ENCODE measurements around the gene NEDD4L.

The NEDD4L gene

DNA sequence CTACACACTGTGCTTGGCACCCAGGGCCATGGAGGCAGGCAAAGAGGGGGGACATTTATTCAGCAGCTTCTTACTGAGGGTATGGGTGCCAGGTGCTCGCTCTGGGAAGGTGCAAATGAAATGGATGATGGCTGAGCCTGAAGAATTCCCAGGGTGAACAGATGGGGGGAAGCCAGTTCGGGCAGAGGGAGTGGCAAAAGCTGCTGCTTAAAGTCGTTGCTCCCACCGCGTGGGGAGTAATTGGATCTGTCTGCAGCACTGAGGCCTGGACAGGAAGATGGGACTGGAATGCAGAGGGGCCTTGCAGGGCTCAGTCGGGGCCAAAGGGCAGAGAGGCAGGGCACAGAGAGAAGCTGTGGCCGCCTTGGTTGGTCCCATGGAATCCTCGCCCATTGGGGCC, 51.2 kb downstream of the NEDD4L start:
- DNase-seq (ENCODE audit: low spot score), result no peak

GRCh38 chr18:58095655-58096054, 51.6 kb downstream of the NEDD4L start:
- no peak for DNase-seq (ENCODE audit: low spot score)

- DNase-seq (ENCODE audit: low spot score), result no peak
Observed at GRCh38 chr18:58096658-58097057, 52.6 kb downstream of the NEDD4L start.

- no peak for DNase-seq (ENCODE audit: low spot score)
Observed at GRCh38 chr18:58097121-58097906, 53.3 kb downstream of the NEDD4L start.

DNA sequence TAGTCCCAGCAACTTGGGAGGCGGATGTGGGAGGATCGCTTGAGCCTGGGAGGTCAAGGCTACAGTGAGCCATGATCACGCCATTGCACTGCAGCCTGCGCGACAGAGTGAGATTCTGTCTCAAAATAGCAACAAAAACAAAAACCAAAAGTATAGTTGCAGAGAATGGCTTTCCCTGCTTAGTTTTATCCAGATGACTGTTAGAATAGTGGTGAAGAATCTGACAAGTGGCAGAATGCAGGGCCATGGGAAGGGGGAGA, 53.8 kb downstream of the NEDD4L start:
- DNase-seq (ENCODE audit: low spot score), result no peak

DNA sequence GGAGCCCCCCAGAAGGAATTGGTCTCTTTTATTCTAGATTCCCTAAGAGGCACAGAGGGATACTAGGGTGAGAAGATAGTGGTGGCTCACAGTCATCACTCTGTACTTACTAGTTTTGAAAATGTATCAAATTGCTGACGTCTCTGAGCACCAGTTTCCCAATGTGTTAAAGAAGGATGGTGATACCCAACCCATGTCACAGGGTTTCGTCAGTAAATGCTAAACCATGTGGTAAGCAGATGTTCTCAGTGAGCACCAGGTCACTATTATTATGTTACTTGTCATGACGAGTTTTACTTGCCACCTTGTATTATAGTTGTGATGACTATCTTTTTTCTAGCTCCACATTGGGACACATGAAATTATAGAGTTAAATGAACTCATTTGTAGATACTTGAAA, 54.7 kb downstream of the NEDD4L start:
- DNase-seq (ENCODE audit: low spot score), result no peak

GRCh38 chr18:58100154-58100553, 56.1 kb downstream of the NEDD4L start:
- DNase-seq (ENCODE audit: low spot score), result no peak

GRCh38 chr18:58101291-58101794, 57.3 kb downstream of the NEDD4L start:
- no peak for DNase-seq (ENCODE audit: low spot score)

DNA sequence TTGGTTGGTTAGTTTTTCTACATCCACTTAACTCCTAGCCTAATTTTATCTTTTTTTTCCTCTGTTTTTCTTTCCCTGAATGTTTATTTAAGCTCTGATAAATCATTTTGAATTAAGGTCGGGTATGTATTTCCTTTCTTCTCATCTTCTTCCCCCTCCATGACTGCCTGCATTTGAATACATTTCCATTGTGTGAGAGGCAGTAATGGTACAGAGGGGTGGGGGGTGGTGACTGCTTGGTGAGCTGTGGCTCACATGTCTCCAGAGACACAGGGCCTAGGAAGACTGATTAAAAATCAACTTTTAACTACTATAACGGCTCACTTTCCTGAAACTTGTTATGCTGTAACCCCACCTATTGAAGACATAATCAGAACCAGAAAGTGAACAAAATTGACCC, 58.0 kb downstream of the NEDD4L start:
- DNase-seq (ENCODE audit: low spot score), result no peak

DNA sequence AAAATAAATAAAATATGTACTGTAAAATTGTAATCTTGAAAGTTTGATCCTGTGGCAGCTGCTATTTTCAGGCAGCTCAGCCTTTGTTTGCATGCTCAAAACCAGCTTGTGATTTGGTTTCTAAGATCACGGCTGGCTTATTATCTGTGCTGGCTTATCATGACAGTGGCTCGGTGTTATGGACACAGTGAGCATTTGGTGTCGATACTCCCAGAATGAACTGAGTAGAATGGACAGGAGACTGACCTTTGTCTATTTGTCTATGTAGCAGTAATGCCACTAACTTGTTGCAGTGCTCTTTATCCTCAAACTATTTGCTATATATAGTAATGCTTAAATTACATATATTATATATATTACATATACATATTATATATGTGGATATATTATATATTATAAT, 58.8 kb downstream of the NEDD4L start:
- no peak for DNase-seq (ENCODE audit: low spot score)

DNA sequence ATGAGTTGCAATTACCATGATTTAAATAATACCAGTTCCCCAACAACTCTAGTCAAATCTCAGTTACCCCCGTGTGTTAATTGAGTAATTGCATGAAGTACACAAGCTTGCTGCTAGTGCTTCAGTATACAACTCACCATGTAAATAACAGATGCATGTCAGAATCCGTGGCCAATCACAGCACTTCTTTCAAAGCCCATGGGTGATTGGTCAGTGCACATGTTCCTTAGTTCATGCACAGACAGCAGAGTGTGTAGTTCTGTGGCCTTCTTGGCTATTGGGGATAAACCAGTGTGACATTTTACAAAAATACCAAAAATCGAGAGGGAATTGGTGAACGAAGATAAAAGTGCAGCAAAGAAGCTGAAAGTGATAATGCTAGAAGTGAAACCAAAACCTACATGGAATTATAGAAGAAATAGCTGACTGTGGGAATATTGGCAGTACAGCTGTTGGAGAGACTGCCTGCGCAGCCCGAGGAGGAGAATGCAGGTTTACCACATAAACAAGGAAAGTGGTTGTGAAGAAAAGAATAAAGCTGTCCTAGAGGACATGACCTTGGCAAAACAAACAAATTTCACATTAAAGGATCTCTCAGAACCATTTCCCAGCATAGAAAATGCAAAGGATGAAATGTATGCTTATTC, 59.4 kb downstream of the NEDD4L start:
- DNase-seq (ENCODE audit: low spot score), result no peak

GRCh38 chr18:58104096-58104495, 60.1 kb downstream of the NEDD4L start:
- no peak for DNase-seq (ENCODE audit: low spot score)

GRCh38 chr18:58105206-58105887, 61.3 kb downstream of the NEDD4L start:
- no peak for DNase-seq (ENCODE audit: low spot score)

DNA sequence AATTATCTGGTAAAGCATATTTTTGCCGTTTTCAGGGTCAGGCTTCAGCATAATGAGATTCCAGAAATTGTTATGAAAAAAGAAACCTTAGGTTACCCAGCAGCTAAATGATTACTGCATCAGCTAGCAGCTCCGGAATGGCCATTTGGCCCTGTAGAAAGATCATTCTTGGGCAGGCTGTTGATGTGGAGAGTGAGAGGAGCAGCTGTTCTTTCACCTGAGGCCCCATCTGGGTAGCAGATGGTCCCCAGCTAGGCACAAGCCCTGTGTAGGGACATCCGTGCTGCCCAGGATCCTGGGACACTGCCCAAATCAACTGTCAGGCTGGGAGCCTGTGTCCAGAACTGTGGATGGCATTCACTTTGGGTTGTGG, 61.8 kb downstream of the NEDD4L start:
- no peak for DNase-seq (ENCODE audit: low spot score)

DNA sequence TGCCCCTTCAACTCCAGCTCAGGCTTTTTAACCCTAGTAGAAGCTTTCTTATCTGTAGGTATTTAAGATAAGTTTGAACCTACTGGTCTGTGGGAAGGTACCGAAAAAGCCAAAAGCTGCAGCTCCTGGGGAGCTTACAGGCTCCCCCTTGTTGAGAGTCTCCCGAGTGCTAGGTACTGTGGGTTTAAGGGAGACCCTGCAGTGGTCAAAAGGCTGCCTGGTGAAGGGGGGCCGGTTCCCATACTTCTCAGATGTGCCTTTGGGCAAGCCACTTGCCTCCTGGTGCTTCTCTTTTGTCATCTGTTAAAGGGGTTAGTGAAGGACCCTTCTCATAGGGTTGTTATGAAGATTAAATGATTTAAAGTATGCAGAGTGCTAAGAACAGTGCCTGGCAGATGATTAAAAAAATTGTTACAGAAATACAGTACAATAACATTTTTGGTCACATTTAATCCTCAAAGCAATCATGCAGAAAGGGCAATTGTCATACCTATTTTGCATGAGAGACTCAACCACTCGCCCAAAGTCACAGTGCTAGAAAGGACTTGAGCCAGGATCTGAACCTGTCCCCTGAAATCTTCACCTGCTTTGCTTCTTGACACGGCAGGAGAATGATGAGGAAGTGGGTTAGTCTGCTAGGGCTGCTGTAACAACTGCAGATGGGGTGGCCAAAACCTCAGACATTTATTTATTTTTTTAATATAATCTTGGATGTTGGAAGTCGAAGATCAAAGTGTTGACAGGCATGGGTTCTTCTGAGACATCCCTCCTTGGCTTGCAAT, 62.5 kb downstream of the NEDD4L start:
- DNase-seq (ENCODE audit: low spot score), result no peak

DNA sequence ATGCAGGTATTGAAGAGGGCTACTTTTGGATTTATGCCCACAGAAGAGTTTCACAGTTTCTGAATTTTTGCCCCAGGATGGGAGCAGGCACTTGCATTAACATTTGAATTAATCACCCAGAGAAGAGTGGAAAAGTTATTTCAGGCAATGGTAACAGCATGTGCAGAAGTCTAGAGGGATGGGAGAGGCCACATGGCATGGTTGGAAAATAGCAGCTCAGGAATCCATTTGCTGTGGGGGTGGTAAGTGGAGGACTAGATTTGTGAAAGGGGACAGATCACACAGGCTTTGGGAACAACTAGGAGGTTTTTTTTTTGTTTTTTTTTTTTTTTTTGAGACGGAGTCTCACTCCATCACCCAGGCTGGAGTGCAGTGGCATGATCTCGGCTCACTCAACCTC, 65.2 kb downstream of the NEDD4L start:
- no peak for DNase-seq (ENCODE audit: low spot score)

DNA sequence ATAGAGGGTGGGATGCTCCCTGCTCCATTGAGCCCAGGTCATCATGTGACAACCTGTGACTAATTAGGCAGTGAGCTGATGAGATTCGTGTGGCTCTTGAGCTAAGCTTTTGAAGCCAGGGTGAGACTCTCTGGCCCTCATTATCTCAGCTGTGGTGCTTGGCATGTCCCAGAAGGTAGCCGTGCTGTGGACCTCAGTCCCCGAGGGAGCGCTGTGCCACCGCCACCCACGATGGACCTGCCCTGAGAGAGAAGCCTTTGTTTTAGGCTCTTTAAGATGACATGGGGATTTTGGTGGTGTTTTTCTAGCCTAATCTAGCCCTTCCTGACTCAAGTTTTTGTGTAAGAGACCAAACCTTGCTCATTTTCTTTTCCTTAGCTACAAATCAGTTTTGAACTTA, 66.4 kb downstream of the NEDD4L start:
- no peak for DNase-seq (ENCODE audit: low spot score)

- DNase-seq (ENCODE audit: low spot score), result no peak
Observed at GRCh38 chr18:58112174-58112573, 68.1 kb downstream of the NEDD4L start.

GRCh38 chr18:58113337-58113736, 69.3 kb downstream of the NEDD4L start:
- no peak for DNase-seq (ENCODE audit: low spot score)

DNA sequence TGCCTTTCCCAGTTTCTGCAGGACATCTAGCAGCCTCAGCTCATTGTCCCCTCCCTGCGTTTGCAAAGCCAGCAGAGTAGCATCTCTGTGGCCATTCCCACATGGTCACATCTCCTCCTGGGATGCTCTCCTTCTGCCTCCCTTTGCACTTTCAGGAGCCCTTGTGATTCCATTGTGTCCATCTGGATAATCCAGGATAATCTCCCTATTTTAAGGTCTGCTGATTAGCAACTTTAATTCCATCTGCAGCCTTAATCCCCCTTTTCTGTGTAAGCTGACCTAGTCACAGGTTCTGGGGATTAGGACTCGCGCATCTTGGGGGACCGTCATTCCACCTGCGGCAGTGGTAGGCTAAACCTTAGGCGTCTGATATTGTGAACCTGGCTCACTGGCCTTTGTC, 70.7 kb downstream of the NEDD4L start:
- DNase-seq (ENCODE audit: low spot score), result no peak

- no peak for DNase-seq (ENCODE audit: low spot score)
Observed at GRCh38 chr18:58116818-58117217, 72.8 kb downstream of the NEDD4L start.

DNA sequence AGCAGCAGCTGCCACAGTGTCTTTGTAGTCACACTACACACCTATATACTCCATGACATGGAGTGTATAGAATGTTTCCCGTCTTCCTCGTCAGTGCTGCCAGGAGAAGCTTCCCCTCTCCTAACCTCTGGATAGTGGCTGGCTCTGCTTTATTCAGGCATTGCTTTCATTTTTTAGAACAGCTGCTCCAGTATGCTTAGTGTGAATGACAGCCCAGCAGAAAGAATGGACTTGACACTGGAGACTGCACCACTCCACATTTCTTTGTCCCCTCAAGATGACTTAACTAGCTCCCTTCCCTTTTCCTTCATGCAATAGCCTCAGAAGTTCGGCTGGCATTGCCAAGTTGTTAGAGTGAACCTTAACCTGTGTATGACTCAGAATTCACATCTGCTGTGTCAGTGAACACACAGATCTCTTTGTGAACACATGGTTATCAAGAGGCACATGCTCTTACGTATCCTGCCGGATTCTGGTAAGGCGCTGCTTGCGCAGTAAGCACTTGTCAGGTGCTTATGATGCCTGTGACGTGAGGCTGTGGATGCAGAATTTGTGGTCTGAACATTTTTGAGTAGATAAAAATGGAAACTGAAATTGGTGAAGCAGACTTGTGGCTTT, 73.9 kb downstream of the NEDD4L start:
- peak; percentile 33 for DNase-seq (ENCODE audit: low spot score)
